ENCODE measurements around the gene ODF2L.
"Not testable (repeated sequence)": the region's sequence is repeated elsewhere in the genome, so short reads cannot be mapped to it uniquely, and the experiment has no call there.

The ODF2L gene

DNA sequence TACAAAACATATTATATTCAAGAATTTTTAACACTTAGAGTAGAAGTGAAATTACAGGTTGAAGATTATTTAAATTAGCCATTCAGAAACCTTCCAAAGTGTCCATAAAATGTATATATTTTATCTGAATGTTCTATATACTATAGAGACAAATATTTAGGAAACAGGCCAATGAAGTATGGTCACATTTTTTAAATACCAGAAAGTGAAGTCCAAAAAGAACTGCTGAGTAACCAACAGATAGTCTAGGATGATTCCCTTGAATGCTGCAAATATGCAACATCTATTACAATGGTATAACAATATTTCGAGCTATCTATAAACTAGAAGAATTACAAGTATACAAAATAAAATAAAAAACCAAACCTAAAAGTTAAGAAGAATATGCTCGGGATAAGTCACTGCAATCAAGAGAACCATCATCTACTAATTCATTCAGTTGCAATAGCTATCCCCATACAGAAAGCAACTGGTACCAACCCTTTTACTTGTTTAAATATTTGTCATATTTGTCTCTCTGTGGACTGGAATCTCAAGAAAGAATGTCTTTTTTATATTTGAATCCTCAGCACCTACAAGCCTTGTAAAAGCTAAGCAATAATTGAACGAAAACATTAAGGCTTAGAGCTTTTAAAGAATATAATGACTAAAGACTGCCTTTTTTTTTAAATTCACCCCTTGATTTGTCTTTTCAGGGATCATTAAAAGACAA is 8.1 kb downstream of the ODF2L start:
- no peak for DNase-seq

GRCh38 chr1:86382878-86383277 is 13.2 kb downstream of the ODF2L start:
- DNase-seq: no peak

DNA sequence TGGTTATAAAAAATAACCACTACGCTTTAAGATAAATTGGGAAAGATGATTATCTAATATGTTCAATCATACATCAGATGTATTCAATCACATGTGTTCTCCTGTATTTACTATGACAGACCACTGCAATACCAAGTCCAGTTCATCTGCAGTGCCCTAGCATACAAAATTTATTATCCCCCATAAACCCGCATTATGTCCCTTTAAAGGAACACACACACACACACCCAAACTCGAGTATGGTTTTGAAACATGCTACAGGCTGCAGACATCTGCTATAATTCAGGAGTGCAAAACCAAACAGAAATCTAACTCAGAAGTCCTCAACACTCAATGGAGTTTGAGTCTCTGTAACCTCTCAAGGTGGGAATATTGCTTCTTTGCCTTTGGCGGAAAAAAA is 14.9 kb downstream of the ODF2L start:
- DNase-seq: no peak

DNA sequence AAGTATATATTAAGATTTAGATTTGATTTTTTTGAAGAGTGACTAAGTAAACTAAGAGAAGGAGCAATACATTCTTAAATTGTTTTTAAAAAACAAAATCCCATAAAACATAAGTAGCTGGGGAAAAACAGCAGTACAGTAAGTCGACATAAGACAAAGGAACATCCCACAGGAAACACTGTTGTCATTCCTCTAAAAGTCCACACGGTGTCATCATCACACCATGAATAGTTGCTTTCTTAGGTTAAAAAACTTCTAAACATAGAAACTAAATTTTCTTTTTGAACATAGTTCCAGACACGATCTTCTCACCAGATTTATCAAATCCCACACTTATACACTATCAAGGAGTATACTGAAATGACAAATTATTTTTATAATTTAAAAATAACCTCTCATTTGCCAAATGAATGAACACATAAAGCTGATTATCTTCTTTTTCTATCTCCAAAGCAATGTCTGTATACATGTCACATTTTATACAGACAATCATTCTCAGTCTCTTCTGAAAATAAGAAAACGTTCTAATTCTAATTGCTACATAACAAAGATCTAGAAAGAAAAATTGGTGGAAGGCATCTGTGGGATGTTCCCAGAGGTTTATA is 15.8 kb downstream of the ODF2L start:
- no peak for DNase-seq

DNA sequence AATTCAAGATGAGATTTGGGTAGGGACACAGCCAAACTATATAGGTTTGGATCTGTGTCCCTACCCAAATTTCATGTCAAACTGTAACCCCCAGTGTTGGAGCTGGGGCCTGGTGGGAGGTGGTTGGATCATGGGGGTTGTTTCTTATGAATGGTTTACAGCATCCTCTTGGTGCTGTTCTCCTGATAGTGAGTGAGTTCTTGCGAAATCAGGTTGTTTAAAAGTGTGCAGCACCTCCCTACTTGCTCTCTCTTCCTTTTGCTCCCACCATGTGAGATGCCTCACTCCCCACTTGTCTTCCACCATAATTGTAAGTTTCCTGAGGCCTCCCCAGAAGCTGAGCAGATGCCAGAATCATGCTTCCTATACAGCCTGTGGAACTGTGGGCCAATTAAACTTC is 17.3 kb downstream of the ODF2L start:
- DNase-seq: no peak

- no peak for DNase-seq
Measured at GRCh38 chr1:86377341-86377740, 18.8 kb downstream of the ODF2L start.

GRCh38 chr1:86375688-86376087 is 20.4 kb downstream of the ODF2L start:
- no peak for DNase-seq

DNA sequence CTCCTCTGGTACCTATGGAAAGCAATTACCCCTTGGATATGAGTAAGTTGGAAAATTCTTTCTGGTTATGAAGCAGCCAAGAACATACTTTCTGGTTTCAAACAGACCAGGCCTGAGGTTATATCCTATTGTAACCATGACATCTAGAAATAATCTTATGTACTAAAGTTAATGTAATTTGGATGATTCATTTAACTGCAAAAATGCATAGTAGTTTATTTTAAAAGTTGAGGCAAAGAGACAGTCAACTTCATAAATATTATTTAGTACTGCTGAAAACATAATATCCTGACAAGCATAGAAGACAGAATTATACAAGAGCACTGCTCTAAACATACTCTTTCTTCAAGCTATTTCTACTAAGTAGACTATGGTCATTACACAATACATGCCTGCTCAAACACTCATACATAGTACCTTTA is 25.5 kb downstream of the ODF2L start:
- no peak for DNase-seq

- no peak for DNase-seq
Measured at GRCh38 chr1:86365896-86366295, 30.2 kb downstream of the ODF2L start.

GRCh38 chr1:86362807-86363206 is 33.3 kb downstream of the ODF2L start:
- no peak for DNase-seq

- no peak for DNase-seq
Measured at GRCh38 chr1:86357796-86358195, 38.3 kb downstream of the ODF2L start.

- no peak for DNase-seq
Measured at GRCh38 chr1:86356247-86356646, 39.9 kb downstream of the ODF2L start.

DNA sequence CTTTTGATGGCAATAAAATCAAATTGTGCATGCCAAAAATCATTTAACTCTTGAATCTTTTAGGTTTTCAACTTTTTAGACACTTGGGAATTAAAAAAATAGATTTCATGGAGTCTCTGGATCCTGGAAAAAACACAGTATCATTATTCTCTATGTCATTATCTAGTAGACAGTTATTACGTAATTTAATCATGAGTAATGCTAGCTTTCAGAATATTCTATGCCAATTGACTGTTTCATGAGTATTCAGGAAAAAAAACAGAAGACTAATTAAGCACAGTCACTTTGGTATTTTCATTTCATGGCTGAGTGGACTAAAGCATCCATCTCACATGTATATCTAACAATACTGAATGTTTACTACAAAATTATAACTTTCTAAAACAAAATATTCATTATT is 44.0 kb downstream of the ODF2L start:
- no peak for DNase-seq

DNA sequence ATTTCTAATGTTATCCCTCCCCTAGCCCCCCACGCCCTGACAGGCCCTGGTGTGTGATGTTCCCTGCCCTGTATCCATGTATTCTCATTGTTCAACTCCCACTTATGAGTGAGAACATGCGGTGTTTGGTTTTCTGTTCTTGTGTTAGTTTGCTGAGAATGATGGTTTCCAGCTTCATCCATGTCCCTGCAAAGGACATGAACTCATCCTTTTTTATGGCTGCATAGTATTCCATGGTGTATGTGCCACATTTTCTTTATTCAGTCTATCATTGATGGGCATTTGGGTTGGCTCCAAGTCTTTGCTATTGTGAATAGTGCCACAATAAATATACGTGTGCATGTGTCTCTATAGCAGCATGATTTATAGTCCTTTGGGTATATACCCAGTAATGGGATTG is 45.9 kb downstream of the ODF2L start:
- DNase-seq: not testable (repeated sequence)

GRCh38 chr1:86346388-86346787 is 49.7 kb downstream of the ODF2L start:
- DNase-seq: no peak

- DNase-seq: no peak
Measured at GRCh38 chr1:86345042-86345441, 51.1 kb downstream of the ODF2L start.

GRCh38 chr1:86339906-86340305 is 56.2 kb downstream of the ODF2L start:
- DNase-seq: no peak

GRCh38 chr1:86339014-86339812 is 56.9 kb downstream of the ODF2L start:
- no peak for DNase-seq

GRCh38 chr1:86335916-86336315 is 60.2 kb downstream of the ODF2L start:
- DNase-seq: no peak

GRCh38 chr1:86325264-86325663 is 70.9 kb downstream of the ODF2L start:
- no peak for DNase-seq

DNA sequence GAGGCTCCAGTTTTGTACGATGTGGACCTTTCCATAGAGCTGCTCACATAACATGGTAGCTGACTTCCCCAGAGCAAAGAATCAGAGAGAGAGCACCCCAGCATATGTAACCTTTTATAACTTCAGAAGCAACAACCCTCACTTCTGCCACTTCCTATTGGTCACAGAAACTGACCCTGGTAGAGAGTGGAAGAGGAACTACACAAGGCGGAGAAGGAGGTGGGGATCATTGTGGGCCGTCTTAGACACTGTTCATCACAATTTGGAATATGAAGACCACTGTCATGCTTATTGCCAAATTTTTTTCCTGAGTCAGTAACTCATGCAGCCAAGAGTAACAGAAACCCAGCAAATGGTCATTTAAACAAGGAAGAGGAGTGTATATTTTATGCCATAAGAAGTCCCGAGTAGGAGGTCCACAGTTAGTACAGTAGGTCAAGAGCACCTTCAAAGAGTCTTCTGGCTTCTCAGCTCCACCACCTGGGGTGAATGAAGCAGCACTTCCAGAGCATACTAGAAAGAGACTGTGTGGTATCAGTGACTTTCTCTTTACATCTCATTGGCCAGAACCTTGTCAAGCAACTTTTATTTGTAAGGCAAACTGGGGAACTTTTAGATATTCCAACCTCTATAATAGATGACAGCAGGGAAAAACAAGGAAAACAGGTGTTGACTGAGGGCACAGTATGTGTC is 71.8 kb downstream of the ODF2L start:
- DNase-seq: no peak

GRCh38 chr1:86322241-86322640 is 73.9 kb downstream of the ODF2L start:
- no peak for DNase-seq

DNA sequence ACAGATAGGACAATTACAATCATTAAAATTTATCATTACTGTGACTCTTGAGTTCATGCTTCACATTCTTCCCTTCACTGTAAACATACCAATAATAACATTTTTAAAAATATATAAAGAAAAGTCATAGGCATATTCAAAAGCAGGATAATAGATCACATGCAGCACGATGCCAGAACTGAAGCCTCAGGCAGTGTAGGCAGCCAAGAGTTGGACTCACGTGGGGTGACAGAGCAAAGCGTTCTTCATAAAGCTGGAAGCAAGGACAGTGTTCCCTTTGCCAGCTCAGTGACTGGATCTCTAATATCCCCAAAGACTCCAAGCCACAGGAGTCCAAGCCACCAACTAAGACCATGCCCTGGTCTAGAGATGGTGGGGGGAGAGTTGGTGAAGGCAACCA is 77.7 kb downstream of the ODF2L start:
- no peak for DNase-seq

GRCh38 chr1:86317926-86318325 is 78.2 kb downstream of the ODF2L start:
- DNase-seq: no peak

Measured in activated naive CD4-positive, alpha-beta T cell (primary cell).